Gastrocnemius medialis (tissue), 4 donors: ENCODE measurements around the gene EFCC1.

Experiments used
- POLR2A ChIP-seq, 2 donors: fragments of 450-650 bp; IDR thresholded peaks; one replicate each; pipeline ENCODE4 v1.6.1; 2017; ENCODE audit warnings: antibody characterized with exemption in 2 of 2, mild to moderate bottlenecking in 2 of 2, moderate library complexity in 2 of 2
- TF ChIP-seq, protein P1 (sequence below), 5 experiments: fragments of 450-650 bp in 3 of 5; fragments of 200-600 bp in 2 of 5; sonication (generic) in 2 of 5; IDR thresholded peaks in 4 of 5; conservative IDR thresholded peaks in 1 of 5; 1 replicate in 4 of 5; 2 replicates in 1 of 5; pipeline ENCODE4 v1.5.1; 2016 to 2019; ENCODE audit warnings: antibody characterized with exemption in 5 of 5, mild to moderate bottlenecking in 3 of 5, moderate library complexity in 3 of 5

GRCh38 chr3:129023008-129023358, 21.9 kb downstream of the EFCC1 start:
- TF ChIP-seq POLR2A (IDR thresholded peaks at IDR 0.05): no peak
- TF ChIP-seq, protein P1, sequence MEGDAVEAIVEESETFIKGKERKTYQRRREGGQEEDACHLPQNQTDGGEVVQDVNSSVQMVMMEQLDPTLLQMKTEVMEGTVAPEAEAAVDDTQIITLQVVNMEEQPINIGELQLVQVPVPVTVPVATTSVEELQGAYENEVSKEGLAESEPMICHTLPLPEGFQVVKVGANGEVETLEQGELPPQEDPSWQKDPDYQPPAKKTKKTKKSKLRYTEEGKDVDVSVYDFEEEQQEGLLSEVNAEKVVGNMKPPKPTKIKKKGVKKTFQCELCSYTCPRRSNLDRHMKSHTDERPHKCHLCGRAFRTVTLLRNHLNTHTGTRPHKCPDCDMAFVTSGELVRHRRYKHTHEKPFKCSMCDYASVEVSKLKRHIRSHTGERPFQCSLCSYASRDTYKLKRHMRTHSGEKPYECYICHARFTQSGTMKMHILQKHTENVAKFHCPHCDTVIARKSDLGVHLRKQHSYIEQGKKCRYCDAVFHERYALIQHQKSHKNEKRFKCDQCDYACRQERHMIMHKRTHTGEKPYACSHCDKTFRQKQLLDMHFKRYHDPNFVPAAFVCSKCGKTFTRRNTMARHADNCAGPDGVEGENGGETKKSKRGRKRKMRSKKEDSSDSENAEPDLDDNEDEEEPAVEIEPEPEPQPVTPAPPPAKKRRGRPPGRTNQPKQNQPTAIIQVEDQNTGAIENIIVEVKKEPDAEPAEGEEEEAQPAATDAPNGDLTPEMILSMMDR (IDR thresholded peaks at IDR 0.05 in 4 of 5, conservative IDR thresholded peaks at IDR 0.05 in 1 of 5): no peak
